GM12864 (cell line): Measurements from ENCODE around the gene VTI1A.

Experiments used
- DNase-seq: peaks from one replicate; pipeline ENCODE4 v3.0.0-alpha.2; 2011; ENCODE audit warnings: low read depth
- H3K4me3 ChIP-seq: 2 replicates; pipeline ENCODE4 v1.5.1; 2011; ENCODE audit warnings: mild to moderate bottlenecking, low read depth, low read length, control low read depth
- TF ChIP-seq, protein P1 (sequence below): IDR thresholded peaks from 2 replicates; pipeline ENCODE4 v1.5.1; 2011; ENCODE audit warnings: low read depth, mild to moderate bottlenecking, moderate library complexity, low read length, control low read depth, inconsistent platforms; ENCODE audit errors: missing control alignments

The VTI1A gene

DNA sequence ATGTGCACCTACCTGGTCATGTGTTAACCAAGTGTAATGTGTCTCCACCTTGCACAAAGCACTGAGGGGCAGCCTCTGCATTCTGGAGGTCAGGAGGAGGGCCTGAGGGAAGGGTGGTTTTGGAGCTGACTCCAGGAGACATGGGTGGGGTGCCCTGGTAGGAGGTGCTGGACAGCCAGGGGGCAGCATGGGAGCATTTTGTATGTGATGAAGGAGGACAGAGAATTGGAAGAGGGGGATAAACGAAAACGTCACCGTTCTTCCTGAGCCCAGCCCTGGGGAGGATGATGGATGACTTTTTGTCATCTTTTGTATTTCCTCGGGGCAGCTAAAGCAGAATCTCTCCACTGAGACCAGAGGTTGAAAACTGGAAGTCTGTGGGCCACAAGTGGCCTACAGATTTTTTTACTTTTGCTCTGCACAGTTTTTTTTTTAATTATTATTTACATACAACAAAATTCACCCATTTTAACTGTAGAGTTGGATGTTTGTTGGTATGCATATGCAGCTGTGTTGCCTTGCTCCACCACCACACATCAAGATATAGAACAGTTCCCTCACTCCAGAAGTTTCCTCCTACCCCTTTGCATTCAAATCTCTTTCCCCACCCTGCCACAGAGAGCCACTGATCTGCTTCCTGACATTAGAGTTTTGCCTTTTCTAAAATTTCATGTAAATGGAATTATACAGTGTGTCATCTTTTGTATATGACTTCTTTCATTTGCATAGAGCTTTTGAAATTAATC lies 242.5 kb downstream of the VTI1A start:
- TF ChIP-seq, protein P1, sequence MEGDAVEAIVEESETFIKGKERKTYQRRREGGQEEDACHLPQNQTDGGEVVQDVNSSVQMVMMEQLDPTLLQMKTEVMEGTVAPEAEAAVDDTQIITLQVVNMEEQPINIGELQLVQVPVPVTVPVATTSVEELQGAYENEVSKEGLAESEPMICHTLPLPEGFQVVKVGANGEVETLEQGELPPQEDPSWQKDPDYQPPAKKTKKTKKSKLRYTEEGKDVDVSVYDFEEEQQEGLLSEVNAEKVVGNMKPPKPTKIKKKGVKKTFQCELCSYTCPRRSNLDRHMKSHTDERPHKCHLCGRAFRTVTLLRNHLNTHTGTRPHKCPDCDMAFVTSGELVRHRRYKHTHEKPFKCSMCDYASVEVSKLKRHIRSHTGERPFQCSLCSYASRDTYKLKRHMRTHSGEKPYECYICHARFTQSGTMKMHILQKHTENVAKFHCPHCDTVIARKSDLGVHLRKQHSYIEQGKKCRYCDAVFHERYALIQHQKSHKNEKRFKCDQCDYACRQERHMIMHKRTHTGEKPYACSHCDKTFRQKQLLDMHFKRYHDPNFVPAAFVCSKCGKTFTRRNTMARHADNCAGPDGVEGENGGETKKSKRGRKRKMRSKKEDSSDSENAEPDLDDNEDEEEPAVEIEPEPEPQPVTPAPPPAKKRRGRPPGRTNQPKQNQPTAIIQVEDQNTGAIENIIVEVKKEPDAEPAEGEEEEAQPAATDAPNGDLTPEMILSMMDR, result no peak
- no peak overlapping the region for H3K4me3 ChIP-seq
- no peak for DNase-seq

- H3K4me3 ChIP-seq, result no peak overlapping the region
- TF ChIP-seq, protein P1, result no peak
- DNase-seq, result no peak
These were observed 248.5 kb downstream of the VTI1A start for GRCh38 chr10:112695539-112695938.

GRCh38 chr10:112696592-112696991 lies 249.6 kb downstream of the VTI1A start:
- TF ChIP-seq, protein P1, result no peak
- no peak for DNase-seq
- no peak overlapping the region for H3K4me3 ChIP-seq

GRCh38 chr10:112698133-112698817 lies 251.3 kb downstream of the VTI1A start:
- TF ChIP-seq, protein P1, result no peak
- DNase-seq, result no peak
- no peak overlapping the region for H3K4me3 ChIP-seq

DNA sequence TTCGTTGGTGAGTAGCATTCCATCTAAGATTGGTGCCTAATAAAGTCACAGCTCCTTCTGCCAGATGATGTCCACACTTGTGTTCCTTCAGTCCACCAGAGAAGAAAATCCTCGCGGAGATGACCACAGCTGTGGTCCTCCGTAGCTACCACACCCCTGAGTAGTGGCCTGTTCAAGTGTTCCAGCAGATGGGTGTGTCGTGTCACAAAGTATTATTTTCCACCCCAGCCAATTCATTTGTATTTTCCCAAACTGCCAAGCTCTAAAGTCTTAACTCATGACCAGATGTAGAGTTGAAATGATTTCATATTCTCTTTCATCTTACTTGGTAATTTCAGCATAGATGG lies 251.8 kb downstream of the VTI1A start:
- no peak overlapping the region for H3K4me3 ChIP-seq
- DNase-seq, result no peak
- TF ChIP-seq, protein P1, result no peak

GRCh38 chr10:112700215-112700671 lies 253.2 kb downstream of the VTI1A start:
- TF ChIP-seq, protein P1, result no peak
- no peak overlapping the region for H3K4me3 ChIP-seq
- DNase-seq, result no peak
